Nephron progenitor cell (in vitro differentiated cells): ENCODE measurements around the gene MCTP1.
A peak's percentile ranks its signal among the peaks of the same experiment; 100 is the strongest.

Source experiments
- DNase-seq: peaks from one replicate; pipeline ENCODE4 v3.0.0; 2021
- H3K27ac Mint-ChIP-seq: 2 replicates; pipeline ENCODE4 v1.8.0; 2021; ENCODE audit warnings: mild to moderate bottlenecking, moderate library complexity, mixed read lengths
- H3K27me3 Mint-ChIP-seq: 2 replicates; pipeline ENCODE4 v1.8.0; 2021; ENCODE audit warnings: mild to moderate bottlenecking, low read depth, mixed read lengths; ENCODE audit not compliant: poor library complexity
- H3K36me3 Mint-ChIP-seq: 2 replicates; pipeline ENCODE4 v1.8.0; 2021; ENCODE audit warnings: low read depth, mixed read lengths
- H3K4me1 Mint-ChIP-seq: 2 replicates; pipeline ENCODE4 v1.8.0; 2021; ENCODE audit warnings: mixed read lengths
- H3K4me3 Mint-ChIP-seq: 2 replicates; pipeline ENCODE4 v1.8.0; 2021; ENCODE audit warnings: mild to moderate bottlenecking, moderate library complexity, mixed read lengths
- H3K9me3 Mint-ChIP-seq: 2 replicates; pipeline ENCODE4 v1.8.0; 2021; ENCODE audit warnings: mild to moderate bottlenecking, moderate library complexity, mixed read lengths
- TF ChIP-seq, protein P1 (sequence below): fragments of 200-600 bp; sonication (generic); IDR thresholded peaks from 2 replicates; pipeline ENCODE4 v1.5.0; 2021; ENCODE audit warnings: antibody characterized with exemption

MCTP1 gene

DNA sequence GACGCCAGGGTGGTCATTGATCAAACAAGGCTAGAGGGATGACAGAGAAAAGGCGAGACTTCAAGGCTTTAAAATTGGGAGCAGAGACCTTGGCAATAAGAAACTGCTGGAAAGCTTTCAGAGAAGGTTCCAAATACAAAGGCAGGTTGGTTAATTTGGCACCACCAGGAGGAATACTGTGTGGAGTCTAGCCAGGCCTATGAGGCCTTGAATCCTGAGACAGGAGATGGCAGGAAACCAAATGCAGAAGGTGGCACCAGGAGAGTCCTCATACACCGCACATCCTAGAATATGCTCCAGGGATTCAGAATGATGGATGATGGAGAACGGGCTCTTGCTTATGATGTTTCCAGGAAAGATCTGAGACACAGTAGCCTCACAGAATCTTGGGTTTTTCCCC lies 90.0 kb downstream of the MCTP1 start:
- Mint-ChIP-seq H3K9me3 (no peaks in the 10 kb centered on the region), H3K4me1 (no peaks in the 10 kb centered on the region), H3K27ac (no peak overlapping the region), H3K36me3 (no peaks in the 10 kb centered on the region), H3K4me3 (no peak overlapping the region), H3K27me3 (peaks cover 2% of the 10 kb centered on the region)
- DNase-seq = no peak
- TF ChIP-seq, protein P1, sequence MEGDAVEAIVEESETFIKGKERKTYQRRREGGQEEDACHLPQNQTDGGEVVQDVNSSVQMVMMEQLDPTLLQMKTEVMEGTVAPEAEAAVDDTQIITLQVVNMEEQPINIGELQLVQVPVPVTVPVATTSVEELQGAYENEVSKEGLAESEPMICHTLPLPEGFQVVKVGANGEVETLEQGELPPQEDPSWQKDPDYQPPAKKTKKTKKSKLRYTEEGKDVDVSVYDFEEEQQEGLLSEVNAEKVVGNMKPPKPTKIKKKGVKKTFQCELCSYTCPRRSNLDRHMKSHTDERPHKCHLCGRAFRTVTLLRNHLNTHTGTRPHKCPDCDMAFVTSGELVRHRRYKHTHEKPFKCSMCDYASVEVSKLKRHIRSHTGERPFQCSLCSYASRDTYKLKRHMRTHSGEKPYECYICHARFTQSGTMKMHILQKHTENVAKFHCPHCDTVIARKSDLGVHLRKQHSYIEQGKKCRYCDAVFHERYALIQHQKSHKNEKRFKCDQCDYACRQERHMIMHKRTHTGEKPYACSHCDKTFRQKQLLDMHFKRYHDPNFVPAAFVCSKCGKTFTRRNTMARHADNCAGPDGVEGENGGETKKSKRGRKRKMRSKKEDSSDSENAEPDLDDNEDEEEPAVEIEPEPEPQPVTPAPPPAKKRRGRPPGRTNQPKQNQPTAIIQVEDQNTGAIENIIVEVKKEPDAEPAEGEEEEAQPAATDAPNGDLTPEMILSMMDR = no peak

DNA sequence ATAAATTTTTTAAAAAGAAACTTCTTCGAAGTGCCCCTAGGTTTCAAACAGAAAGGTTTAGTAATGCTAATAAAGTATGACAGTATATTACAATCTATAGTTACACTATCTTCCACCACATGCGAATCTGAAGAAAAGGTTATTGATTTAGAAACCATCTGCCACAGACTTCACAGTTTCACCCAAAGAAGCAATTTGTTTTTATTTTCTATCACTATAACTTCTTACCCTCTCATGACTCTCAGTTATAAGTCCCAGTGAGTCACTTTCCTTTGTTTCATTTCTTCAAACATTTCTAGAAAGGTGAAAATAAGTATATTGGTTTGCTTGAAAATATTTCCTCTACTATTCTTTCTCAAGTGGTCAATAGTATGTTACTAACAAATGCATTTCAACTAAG lies 93.6 kb downstream of the MCTP1 start:
- TF ChIP-seq, protein P1 = no peak
- Mint-ChIP-seq H3K9me3 (no peaks in the 10 kb centered on the region), H3K27ac (no peak overlapping the region), H3K27me3 (peaks cover 2% of the 10 kb centered on the region), H3K4me1 (no peaks in the 10 kb centered on the region), H3K4me3 (no peak overlapping the region), H3K36me3 (no peaks in the 10 kb centered on the region)
- no peak for DNase-seq

DNA sequence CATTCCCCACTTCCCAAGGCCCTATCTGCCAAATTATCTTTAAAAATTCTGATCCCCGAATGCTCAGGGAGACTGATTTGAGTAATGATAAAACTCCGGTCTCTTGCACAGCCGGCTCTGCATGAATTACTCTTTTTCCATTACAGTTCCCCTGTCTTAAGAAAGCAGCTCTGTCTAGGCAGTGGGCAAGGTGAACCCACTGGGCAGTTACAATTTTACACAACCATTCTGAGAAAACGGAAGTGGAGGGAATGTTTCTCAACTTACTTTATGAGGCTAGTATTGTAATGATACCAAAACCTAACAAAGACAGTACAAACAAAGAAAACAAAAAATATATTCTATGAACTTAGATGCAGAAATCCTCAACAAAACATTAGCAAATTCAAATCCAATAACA lies 100.0 kb downstream of the MCTP1 start:
- Mint-ChIP-seq H3K27me3 (peaks cover 4% of the 10 kb centered on the region), H3K27ac (no peak overlapping the region), H3K36me3 (no peaks in the 10 kb centered on the region), H3K9me3 (peaks cover 5% of the 10 kb centered on the region), H3K4me3 (no peak overlapping the region), H3K4me1 (no peaks in the 10 kb centered on the region)
- TF ChIP-seq, protein P1 = no peak
- no peak for DNase-seq

DNA sequence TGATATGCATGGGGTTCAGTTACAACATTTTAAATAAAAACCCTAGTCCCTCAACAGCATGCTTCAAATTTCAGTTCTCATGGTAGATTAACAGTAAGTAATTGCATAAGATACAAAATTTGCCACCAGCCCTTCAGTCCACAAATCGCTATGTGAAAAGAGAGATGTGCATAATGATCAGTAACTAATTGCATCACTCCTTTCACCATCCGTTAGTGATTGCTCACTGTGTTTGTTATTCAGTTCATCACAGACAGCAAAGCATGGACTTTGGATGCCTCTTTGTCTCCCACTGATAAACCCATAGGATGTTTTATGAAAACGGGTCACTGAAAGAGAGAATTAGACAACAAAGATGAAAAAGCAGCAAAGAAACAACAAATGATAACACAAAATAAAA lies 103.2 kb downstream of the MCTP1 start:
- Mint-ChIP-seq H3K36me3 (peaks cover 10% of the 10 kb centered on the region), H3K27me3 (peaks cover 4% of the 10 kb centered on the region), H3K9me3 (peaks cover 24% of the 10 kb centered on the region), H3K4me3 (no peak overlapping the region), H3K4me1 (peaks cover 16% of the 10 kb centered on the region), H3K27ac (no peak overlapping the region)
- no peak for DNase-seq
- TF ChIP-seq, protein P1 = no peak

DNA sequence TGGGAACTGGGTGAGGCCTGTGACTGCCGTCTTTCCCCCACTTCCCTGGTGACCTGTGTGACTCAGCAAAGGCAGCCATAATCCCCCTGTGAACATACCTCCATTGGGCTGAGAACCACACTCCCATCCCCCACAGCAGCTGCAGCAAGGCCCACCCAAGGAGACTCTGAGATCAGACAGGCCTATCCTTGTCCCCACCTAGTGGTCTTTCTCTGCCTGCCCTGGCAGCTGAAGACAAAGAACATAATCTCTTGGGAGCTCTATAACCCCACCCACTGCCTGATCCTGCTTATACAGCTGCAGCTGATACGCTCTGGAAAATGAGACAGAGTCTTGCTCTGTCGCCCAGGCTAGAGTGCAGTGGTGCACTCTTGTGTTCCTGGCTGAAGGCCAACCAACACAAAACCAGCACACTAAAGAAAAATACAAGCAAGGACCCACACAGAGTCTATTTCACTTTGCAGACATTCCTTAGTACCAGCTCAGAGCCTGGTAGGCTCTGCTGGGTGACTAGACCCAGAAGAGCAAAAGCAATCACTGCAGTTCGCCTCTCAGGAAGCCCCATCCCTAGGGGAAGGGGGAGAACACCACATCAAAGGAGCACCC lies 106.7 kb downstream of the MCTP1 start:
- H3K9me3 Mint-ChIP-seq = peaks cover 24% of the 10 kb centered on the region
- peak overlapping the region; percentile 87 for H3K27ac Mint-ChIP-seq
- H3K4me3 Mint-ChIP-seq = no peak overlapping the region
- peaks cover 16% of the 10 kb centered on the region for H3K4me1 Mint-ChIP-seq
- H3K36me3 Mint-ChIP-seq = peaks cover 10% of the 10 kb centered on the region
- no peaks in the 10 kb centered on the region for H3K27me3 Mint-ChIP-seq
- DNase-seq = peak; percentile 46
- TF ChIP-seq, protein P1 = peak; percentile 25

DNA sequence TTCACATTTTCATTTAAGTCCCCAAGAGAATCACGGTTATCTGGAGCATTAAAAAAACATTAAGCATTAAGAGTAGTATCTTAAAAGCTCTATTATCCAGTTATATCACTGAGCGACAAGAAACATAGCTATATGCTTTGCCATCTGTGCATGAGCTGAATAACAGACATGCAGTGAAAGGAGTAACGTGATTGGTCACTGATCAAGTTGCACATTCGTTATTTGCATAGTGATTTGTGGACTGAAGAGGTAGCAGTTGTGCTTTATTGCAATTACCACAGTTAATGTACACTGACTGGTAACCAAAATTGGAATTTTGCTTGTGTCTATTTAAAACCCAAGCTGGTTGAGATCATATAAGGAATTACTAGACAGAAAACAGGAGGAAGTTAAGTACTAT lies 107.4 kb downstream of the MCTP1 start:
- TF ChIP-seq, protein P1 = no peak
- Mint-ChIP-seq H3K27ac (peak overlapping the region; percentile 87), H3K4me3 (no peak overlapping the region), H3K27me3 (no peaks in the 10 kb centered on the region), H3K4me1 (peaks cover 16% of the 10 kb centered on the region), H3K9me3 (peaks cover 25% of the 10 kb centered on the region), H3K36me3 (peaks cover 10% of the 10 kb centered on the region)
- DNase-seq = no peak
